SK-N-SH (cell line): Measurements from ENCODE around the gene VPS9D1.

ENCODE experiments used
- CHD2 ChIP-seq: fragments of 150-350 bp; IDR thresholded peaks from 2 replicates; pipeline ENCODE4 v1.6.1; 2018; ENCODE audit warnings: low read length; ENCODE audit not compliant: partially characterized antibody
- CTCF ChIP-seq: fragments of 200-600 bp; sonication (generic); IDR thresholded peaks from 2 replicates; pipeline ENCODE4 v1.6.1; 2017; ENCODE audit warnings: antibody characterized with exemption, mild to moderate bottlenecking, moderate library complexity
- PBX3 ChIP-seq: IDR thresholded peaks from 2 replicates; pipeline ENCODE4; 2012
- POLR2AphosphoS5 ChIP-seq: IDR thresholded peaks from 2 replicates; pipeline ENCODE4 v1.6.1; 2012; ENCODE audit warnings: low read depth, low read length
- SMC3 ChIP-seq: IDR thresholded peaks from 2 replicates; pipeline ENCODE4 v1.6.1; 2012; ENCODE audit warnings: low read depth, low read length, improper control_type of control experiment
- TAF1 ChIP-seq: IDR thresholded peaks from 2 replicates; pipeline ENCODE4 v1.6.1; 2012; ENCODE audit warnings: low read depth, mild to moderate bottlenecking, low read length, moderate library complexity, borderline replicate concordance
- YY1 ChIP-seq: IDR thresholded peaks from 2 replicates; pipeline ENCODE4 v1.4.0; 2012; ENCODE audit warnings: low read depth, mild to moderate bottlenecking

- TF ChIP-seq CTCF (no peak), YY1 (no peak), CHD2 (no peak), TAF1 (no peak), POLR2AphosphoS5 (no peak), SMC3 (no peak), PBX3 (no peak)
Observed at GRCh38 chr16:89706518-89707260, 14.0 kb downstream of the VPS9D1 start.
